ENCODE results near the gene SYT2. TPM values are rescaled to one million over a fixed set of nuclear protein-coding genes. Genes with fewer than 3 reads are reported as not detected.
A peak's percentile ranks its signal among the peaks of the same experiment; 100 is the strongest.

The SYT2 gene
- total RNA-seq, 1 donor from 2014 or later: not detected

DNA sequence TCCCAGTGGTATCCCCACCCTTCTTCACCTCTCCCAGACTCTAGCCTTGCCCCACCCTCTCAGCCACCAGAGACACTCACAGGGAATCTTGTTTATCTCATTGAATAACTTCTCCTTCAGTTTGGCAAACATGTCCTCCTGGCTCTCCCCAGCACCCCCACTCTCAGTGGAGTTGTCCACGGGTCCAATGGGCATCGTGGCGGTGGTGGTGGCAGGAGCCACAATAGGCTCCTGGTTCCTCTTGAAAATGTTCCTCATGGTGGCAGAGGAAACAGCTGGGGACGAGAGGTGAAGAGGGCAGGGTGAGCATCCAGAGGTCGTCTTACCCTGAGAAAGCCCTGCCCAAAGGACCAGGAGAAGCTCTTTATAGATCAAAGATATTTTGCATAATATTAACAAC lies 104.7 kb downstream of the SYT2 start:
- Mint-ChIP-seq H3K4me3 (no peak overlapping the region), H3K27ac (no peak overlapping the region), H3K27me3 (no peaks in the 10 kb centered on the region), H3K9me3 (no peaks in the 10 kb centered on the region), H3K36me3 (ENCODE audit: low read depth) (peaks cover 3% of the 10 kb centered on the region), H3K4me1 (no peaks in the 10 kb centered on the region)
- intact Hi-C loops (cut with micrococcal nuclease): no loop called here
- POLR2A ChIA-PET: no interaction called here
- CTCF ChIA-PET: no interaction called here
- no peak for DNase-seq
- TF ChIP-seq, protein P1, sequence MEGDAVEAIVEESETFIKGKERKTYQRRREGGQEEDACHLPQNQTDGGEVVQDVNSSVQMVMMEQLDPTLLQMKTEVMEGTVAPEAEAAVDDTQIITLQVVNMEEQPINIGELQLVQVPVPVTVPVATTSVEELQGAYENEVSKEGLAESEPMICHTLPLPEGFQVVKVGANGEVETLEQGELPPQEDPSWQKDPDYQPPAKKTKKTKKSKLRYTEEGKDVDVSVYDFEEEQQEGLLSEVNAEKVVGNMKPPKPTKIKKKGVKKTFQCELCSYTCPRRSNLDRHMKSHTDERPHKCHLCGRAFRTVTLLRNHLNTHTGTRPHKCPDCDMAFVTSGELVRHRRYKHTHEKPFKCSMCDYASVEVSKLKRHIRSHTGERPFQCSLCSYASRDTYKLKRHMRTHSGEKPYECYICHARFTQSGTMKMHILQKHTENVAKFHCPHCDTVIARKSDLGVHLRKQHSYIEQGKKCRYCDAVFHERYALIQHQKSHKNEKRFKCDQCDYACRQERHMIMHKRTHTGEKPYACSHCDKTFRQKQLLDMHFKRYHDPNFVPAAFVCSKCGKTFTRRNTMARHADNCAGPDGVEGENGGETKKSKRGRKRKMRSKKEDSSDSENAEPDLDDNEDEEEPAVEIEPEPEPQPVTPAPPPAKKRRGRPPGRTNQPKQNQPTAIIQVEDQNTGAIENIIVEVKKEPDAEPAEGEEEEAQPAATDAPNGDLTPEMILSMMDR (IDR thresholded peaks at IDR 0.05): no peak
- ATAC-seq (ENCODE audit: low read depth): no peak

DNA sequence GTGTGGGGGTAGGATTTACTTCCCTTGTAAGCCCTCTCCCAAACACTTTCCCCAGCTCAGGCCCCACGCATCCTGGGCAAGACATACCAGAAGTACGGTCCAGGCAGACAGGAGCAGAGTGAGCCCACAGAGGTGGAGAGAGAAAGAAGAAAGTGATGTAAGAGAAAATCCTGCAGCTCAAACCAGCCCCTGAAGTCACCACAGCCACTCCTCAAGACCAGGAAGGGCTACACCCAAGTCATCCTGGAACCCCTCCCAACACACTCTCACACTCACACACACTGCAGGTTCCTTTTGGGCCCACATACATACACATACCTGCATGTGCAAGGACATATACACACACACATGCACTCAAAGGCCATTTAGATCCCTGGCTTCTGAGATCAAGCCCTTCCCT lies 106.8 kb downstream of the SYT2 start:
- no peak overlapping the region for H3K4me3 Mint-ChIP-seq
- DNase-seq (no peak), ATAC-seq (ENCODE audit: low read depth) (no peak)
- H3K36me3 Mint-ChIP-seq (ENCODE audit: low read depth): peaks cover 3% of the 10 kb centered on the region
- no peak overlapping the region for H3K27ac Mint-ChIP-seq
- H3K9me3 Mint-ChIP-seq: no peaks in the 10 kb centered on the region
- no peaks in the 10 kb centered on the region for H3K27me3 Mint-ChIP-seq
- intact Hi-C loops (cut with micrococcal nuclease): no loop called here
- ChIA-PET CTCF (interaction anchor here (1.1 kb wide), 1 partner anchor 139 kb away, joined by 3 read pairs; no protein-coding TSS in a partner anchor), POLR2A (no interaction called here)
- TF ChIP-seq, protein P1 (IDR thresholded peaks at IDR 0.05): no peak
- H3K4me1 Mint-ChIP-seq: no peaks in the 10 kb centered on the region

DNA sequence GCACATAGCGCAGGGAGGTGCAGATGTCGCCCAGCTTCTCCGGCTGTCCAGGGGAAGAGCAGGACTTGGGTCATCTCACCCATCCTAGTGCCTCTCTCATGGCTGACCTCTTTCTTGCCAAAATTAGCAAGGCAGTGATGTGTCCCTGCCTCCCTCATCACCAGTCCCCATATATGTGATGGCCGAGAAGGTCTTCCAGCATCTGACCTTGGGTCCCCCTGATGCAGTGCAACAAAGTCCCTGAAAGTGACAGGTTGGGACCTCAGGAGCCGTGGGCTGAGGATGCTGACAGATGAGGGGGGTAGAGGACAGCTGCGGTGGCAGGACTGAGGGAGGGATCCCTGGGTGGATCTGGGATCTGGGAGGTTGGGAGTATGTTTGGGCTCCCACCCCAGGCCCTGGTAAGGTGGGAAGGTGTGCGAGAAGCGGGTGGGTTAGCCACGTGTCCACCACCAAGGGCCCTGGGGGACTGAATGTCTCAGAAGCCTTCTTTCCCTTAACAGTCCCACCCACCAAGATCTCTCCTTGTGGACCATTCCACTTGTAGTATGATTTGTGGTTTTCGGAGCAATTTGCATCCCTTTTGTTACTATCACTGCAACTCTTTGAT lies 109.7 kb downstream of the SYT2 start:
- TF ChIP-seq, protein P1 (IDR thresholded peaks at IDR 0.05): no peak
- DNase-seq (no peak), ATAC-seq (ENCODE audit: low read depth) (no peak)
- no peaks in the 10 kb centered on the region for H3K9me3 Mint-ChIP-seq
- peaks cover 2% of the 10 kb centered on the region for H3K27me3 Mint-ChIP-seq
- H3K4me1 Mint-ChIP-seq: peaks cover 22% of the 10 kb centered on the region
- intact Hi-C loops (cut with micrococcal nuclease): no loop called here
- no peaks in the 10 kb centered on the region for H3K36me3 Mint-ChIP-seq (ENCODE audit: low read depth)
- ChIA-PET POLR2A (no interaction called here), CTCF (interaction anchor here (0.7 to 1.3 kb wide), 4 partner anchors 14 to 136 kb away, joined by 3 to 4 read pairs (median 4); no protein-coding TSS in a partner anchor)
- no peak overlapping the region for H3K4me3 Mint-ChIP-seq
- H3K27ac Mint-ChIP-seq: no peak overlapping the region

DNA sequence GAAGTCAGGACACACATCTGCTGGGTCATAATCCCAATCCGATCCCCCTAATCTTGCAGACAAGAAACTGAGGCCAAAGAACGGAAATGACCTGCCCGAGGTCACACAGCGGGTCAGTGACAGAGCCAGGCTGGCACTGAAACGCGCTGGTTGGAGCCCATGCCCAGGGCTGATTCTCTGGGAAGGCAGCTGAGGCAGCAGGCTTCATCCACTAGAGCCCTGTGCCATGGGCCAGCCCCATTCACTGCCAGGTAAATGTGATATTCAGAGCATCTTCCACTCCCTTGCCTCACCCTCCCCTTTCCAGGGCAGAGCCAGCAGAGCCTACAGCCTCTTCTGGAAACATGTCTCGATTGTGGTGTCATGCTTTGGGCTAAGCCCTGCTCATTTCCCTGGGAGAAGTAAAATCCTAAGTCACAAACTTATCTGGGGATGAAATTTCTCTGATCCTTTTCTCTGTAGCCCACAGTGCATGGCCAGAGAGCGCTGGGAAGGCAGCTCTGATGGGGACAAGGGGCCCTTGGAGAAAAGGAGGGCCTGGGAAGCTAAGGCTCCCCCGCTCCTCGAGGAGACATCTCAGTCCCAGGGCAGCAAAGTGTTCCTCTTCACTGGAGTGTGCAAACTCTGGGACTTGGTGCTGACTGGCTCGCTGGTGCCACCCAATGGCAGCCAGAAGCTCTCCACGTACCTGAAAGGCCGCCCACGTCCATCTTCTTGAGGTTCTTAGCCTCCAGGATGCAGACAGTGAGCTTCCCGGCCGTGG lies 110.4 kb downstream of the SYT2 start:
- peak; percentile 54 for ATAC-seq (ENCODE audit: low read depth)
- intact Hi-C loops (cut with micrococcal nuclease): no loop called here

More for the DNA sequence above, 110.4 kb downstream of the SYT2 start:
- CTCF ChIA-PET: interaction anchor here (0.7 to 1.3 kb wide), 4 partner anchors 14 to 136 kb away, joined by 3 to 4 read pairs (median 4); no protein-coding TSS in a partner anchor
- DNase-seq: no peak
- POLR2A ChIA-PET: no interaction called here
- no peaks in the 10 kb centered on the region for H3K36me3 Mint-ChIP-seq (ENCODE audit: low read depth)
- H3K9me3 Mint-ChIP-seq: no peaks in the 10 kb centered on the region
- H3K27ac Mint-ChIP-seq: no peak overlapping the region
- peaks cover 2% of the 10 kb centered on the region for H3K27me3 Mint-ChIP-seq
- TF ChIP-seq, protein P1 (IDR thresholded peaks at IDR 0.05): no peak
- H3K4me3 Mint-ChIP-seq: no peak overlapping the region
- peaks cover 22% of the 10 kb centered on the region for H3K4me1 Mint-ChIP-seq

Measured in activated B cell treated with CpG ODN at 0.5 μM for 24 hours (primary cell).